ENCODE results near the gene LGI1.

Gene LGI1

DNA sequence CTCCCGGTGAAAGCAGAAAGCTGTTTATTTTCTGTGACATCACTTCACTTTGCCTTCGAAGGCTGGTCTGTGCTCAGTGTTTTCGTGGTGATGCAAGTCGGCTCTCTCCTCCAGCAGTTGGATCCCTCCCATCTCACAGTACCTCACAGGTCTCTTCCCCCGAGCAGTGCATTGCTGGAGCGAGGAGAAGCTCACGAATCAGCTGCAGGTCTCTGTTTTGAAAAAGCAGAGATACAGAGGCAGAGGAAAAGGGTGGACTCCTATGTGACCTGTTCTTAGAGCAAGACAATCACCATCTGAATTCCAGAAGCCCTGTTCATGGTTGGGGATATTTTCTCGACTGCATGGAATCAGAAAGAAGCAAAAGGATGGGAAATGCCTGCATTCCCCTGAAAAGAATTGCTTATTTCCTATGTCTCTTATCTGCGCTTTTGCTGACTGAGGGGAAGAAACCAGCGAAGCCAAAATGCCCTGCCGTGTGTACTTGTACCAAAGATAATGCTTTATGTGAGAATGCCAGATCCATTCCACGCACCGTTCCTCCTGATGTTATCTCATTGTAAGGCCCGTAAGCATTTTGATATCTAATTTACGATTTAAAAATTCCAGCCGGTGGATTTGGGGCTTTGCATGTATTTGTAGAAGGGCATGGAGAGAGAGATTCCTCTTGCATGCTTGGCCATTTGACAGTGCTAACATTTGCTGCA, at the start of gene LGI1:
Gene LGI1, plus strand, starts transcription at position 136 of the 707 bp plus-strand sequence. Its CDS starts 209 bp downstream, at position 345.
- no peak for DNase-seq (ENCODE audit: low read depth)

GRCh38 chr10:93710333-93710909, 47.3 kb upstream of the LGI1 start:
- no peak for DNase-seq (ENCODE audit: low read depth)

DNA sequence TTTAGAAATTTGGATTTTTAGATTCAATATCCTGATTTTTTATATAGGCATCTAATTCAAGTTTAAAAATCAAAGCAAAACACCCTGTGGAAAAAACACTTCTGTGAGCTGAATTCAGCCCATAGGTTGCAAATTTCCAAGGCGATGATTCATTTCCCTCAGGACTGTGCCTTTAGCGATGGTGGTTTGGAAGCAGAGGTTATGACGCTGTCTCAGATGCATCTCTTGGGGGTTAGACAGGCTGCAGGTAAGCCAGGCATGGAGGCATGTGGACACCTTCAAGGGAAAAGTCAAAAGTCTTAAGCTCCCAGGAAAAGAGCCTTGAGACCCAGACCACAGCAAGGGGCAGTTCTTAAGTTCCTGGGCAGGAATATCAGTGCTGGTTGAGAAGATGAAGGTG, 45.8 kb upstream of the LGI1 start:
- no peak for DNase-seq (ENCODE audit: low read depth)

DNA sequence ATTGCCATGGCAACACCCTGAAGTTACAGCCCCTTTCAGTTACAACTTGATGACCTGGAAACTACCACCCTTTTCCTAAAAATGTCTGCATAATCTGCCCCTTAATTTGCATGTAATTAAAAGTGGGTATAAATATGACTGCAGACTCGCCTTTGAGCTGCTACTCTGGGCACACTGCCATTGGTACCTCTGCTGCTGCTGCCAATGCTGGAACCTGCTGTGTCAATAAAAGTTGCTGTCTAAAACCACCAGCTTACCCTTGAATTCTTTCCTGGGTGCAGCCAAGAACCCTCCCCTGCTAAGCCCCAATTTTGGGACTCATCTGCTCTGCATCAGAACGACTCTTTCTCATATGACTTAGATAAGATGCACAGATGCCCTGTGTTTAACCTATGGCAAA, 45.1 kb upstream of the LGI1 start:
- no peak for DNase-seq (ENCODE audit: low read depth)

DNA sequence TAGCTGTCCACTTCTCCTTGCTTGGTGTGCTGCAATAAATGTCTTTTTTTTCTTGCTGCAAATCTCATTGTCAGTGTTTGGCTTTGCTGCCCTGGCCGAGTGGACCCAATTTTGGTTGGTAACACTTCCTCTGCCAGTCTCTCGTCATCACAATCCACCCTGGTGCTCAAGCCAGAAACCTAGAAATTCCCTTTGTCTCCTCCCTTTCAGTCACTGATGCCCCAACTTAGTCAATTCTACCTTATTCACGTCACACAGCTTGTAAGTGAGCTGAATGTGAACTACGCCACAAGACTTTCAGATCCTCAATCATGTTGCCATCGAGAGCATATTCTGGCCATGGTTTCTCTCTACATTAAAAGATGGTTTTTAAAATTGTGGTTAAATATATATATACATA, 42.4 kb upstream of the LGI1 start:
- DNase-seq (ENCODE audit: low read depth) = no peak

DNA sequence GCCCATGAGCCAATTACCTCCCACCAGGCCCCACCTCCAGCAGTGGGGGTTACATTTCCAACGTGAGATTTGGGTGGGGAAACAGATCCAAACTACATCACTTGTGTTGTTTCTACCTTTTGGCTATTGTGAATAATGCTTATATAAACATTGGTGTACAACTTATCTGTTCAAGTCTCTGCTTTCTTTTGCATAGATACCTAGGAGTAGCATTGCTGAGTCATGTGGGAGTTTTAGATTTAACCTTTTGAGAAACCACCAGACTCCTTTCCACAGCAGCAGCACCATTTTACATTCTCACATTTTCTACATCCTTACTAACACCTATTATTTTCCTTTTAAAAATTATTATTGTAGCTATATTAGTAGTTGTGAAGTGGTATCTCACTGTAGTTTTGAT, 41.0 kb upstream of the LGI1 start:
- no peak for DNase-seq (ENCODE audit: low read depth)

GRCh38 chr10:93718937-93719725, 38.6 kb upstream of the LGI1 start:
- DNase-seq (ENCODE audit: low read depth) = no peak

DNA sequence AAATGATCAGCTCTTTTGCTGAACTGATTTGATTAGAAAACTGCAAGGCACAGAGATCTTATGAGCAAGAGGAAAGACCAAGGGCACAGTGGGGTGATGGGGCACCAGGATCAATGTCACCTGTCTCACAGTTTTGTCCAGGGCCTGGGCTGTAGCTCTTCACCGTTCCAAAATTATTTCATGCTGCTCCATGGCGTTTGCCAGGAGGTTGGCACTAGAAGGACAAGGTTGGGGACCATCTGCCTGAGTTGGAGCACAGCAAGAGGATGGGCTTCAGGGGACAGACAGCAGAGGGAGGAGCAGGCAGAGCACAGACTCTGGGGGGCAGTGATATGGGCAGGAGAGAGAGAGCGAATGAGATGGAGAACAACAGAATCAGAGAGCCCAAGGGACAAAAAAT, 37.8 kb upstream of the LGI1 start:
- no peak for DNase-seq (ENCODE audit: low read depth)

DNA sequence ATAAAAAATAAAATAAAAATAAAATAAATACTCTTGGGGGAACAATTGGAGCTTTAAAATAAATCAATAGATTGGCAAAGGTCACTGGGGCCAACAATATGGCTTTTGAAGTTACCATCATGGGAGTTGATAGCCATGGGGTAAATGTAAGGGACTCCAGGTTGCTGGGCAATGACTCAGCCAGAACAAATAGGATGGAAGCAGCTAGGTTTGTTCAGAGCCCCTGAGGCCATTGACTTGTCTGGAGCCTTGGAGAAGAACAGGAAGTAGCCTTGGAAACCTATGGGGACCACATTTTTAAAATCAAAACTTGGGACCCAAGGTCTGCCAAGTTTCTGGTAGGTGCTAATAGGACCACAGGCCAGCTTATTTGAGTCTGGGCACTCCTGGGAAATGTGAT, 35.2 kb upstream of the LGI1 start:
- DNase-seq (ENCODE audit: low read depth) = no peak

- DNase-seq (ENCODE audit: low read depth) = no peak
Measured at GRCh38 chr10:93723153-93723552, 34.6 kb upstream of the LGI1 start.

DNA sequence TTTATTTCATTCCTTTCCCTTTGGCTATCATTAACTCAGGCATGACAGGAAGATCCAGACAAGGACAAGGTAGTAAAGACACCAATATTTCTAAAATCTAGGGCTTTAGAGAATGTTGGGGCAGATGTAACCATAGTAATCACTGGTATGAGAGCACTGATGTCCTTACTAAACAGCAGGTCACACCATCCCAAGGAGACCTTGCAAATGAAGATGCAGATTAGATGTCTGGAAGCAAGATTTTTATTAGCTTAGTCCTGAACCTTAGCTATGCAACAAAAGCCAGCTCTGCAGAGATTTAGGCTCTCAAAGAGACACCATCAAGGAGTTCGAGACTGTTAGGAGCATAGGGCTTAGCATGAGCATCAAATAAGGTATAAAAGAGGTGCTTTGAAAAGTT, 31.7 kb upstream of the LGI1 start:
- DNase-seq (ENCODE audit: low read depth) = no peak

- DNase-seq (ENCODE audit: low read depth) = no peak
Measured at GRCh38 chr10:93741367-93741766, 16.4 kb upstream of the LGI1 start.

GRCh38 chr10:93742633-93743349, 14.9 kb upstream of the LGI1 start:
- DNase-seq (ENCODE audit: low read depth) = no peak

DNA sequence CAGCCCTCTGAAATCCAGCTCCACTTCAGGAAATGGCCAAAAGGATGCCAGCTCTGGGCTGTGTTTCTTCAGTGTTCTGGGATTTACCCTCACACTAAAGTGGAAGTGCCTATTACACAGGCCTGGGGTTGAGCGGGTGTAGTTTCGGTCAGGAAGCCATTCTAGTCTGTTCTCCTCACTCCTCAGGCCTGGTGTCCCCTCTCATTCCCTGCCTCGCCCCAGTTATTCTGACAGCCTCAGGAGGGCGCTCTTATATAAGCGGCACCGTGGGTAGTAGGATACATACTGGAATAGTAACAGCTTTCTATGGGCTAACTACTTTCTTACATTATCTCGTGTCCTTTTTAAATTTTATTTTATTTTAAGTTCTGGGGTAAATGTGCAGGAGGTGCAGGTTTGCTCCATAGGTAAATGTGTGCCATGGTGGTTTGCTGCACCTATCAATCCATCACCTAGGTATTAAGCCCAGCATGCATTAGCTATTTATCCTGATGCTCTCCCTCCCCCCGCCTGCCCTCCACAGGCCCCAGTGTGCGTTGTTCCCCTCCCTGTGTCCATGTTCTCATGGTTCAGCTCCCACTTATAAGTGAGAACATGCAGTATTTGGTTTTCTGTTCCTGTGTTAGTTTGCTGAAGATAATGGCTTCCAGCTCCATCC, 12.2 kb upstream of the LGI1 start:
- DNase-seq (ENCODE audit: low read depth) = peak; percentile 19

DNA sequence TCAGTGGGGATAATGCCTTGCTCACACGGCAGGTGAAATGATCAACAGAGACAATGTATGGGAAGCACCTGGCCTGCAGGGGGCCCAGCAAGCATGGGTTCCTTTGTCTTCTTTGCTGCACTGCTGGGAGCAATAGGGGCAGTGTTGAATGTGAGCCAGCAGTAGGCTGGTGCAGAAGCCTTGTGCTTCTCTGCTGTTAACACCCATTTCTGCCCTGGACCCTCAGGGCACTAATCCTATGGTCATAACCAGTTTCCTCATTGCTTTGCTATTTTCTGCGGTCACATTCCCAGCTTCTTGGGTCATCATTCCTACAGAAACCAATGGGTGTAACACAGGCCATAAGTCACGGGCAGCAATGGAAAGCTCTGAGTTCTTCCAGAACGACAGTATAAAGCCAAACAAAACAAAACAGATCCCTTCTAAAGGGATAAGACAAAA, 10.9 kb upstream of the LGI1 start:
- DNase-seq (ENCODE audit: low read depth) = peak; percentile 94

- DNase-seq (ENCODE audit: low read depth) = peak; percentile 19
Measured at GRCh38 chr10:93749218-93749799, 8.4 kb upstream of the LGI1 start.

- DNase-seq (ENCODE audit: low read depth) = no peak
Measured at GRCh38 chr10:93751124-93751523, 6.6 kb upstream of the LGI1 start.

GRCh38 chr10:93751832-93752231, 5.9 kb upstream of the LGI1 start:
- DNase-seq (ENCODE audit: low read depth) = no peak

GRCh38 chr10:93752761-93753160, 5.0 kb upstream of the LGI1 start:
- peak; percentile 42 for DNase-seq (ENCODE audit: low read depth)

DNA sequence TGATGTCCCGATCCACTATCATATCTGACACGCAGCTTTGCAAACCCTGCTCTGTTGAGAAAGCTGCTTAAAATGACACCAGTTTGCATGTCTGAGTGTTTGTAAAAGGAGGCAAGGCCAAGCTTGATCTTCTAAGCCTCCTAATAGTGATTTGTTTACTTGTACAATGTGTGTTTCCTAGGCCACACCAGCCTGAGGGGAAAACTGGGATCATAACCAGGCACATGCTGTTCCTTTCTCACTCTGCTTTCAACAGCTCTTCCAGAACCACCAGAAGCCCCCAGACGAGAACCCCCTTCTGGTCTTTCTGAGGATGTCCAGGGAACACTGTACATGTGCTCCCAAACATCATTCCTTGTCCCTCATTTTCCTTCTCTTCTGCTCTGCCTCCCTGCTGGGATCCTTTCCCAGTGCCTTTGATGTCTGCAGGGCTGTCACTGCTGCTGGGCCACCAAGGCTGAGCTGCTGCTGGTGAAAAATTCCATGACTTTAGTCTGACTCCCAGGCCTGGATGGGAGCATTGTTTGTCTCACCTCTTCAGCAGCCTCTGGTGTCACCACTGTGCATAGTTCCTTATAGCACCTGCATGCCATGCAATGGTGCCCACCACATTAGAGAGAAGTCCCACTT, 4.0 kb upstream of the LGI1 start:
- DNase-seq (ENCODE audit: low read depth) = peak; percentile 20

- DNase-seq (ENCODE audit: low read depth) = no peak
Measured at GRCh38 chr10:93754761-93755160, 3.0 kb upstream of the LGI1 start.
